Measurements from ENCODE around the gene DENR. TPM values are rescaled to one million over a fixed set of nuclear protein-coding genes. Genes with fewer than 3 reads are reported as not detected.

The DENR gene
- total RNA-seq, 1 donor from 2014 or later: 49.1 TPM

DNA sequence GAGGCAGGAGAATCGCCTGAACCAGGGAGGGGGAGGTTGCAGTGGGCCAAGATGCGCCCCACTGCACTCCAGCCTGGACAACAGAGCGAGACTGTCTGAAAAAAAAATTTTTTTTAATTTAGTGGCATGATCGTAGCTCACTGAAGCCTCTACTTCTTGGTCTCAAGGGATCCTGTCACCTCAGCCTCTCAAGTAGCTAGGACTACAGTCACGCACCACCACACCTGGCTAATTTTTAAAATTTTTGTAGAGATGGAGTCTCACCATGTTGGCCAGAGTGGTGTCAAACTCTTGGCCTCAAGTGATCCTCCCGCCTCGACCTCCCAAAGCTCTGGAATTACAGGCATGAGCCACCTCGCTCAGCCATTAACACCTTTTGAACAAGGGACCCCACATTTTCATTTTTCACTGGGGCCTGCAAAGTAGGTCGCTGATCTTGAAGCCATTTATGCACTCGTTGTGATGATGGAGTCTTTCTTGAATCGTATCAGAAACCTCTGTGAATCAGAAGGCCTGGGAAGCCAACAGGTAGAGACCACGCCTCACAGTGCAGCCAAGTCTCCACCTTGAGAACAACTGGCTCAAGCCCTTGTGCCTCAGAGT lies 27.9 kb upstream of the DENR start:
- TF ChIP-seq, protein P1, sequence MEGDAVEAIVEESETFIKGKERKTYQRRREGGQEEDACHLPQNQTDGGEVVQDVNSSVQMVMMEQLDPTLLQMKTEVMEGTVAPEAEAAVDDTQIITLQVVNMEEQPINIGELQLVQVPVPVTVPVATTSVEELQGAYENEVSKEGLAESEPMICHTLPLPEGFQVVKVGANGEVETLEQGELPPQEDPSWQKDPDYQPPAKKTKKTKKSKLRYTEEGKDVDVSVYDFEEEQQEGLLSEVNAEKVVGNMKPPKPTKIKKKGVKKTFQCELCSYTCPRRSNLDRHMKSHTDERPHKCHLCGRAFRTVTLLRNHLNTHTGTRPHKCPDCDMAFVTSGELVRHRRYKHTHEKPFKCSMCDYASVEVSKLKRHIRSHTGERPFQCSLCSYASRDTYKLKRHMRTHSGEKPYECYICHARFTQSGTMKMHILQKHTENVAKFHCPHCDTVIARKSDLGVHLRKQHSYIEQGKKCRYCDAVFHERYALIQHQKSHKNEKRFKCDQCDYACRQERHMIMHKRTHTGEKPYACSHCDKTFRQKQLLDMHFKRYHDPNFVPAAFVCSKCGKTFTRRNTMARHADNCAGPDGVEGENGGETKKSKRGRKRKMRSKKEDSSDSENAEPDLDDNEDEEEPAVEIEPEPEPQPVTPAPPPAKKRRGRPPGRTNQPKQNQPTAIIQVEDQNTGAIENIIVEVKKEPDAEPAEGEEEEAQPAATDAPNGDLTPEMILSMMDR (conservative IDR thresholded peaks at IDR 0.05; ENCODE audit: low read depth, low read length): no peak
- DNase-seq (ENCODE audit: low read depth): no peak
- no peak overlapping the region for H3K4me3 ChIP-seq (ENCODE audit: low read depth, low read length)

DNA sequence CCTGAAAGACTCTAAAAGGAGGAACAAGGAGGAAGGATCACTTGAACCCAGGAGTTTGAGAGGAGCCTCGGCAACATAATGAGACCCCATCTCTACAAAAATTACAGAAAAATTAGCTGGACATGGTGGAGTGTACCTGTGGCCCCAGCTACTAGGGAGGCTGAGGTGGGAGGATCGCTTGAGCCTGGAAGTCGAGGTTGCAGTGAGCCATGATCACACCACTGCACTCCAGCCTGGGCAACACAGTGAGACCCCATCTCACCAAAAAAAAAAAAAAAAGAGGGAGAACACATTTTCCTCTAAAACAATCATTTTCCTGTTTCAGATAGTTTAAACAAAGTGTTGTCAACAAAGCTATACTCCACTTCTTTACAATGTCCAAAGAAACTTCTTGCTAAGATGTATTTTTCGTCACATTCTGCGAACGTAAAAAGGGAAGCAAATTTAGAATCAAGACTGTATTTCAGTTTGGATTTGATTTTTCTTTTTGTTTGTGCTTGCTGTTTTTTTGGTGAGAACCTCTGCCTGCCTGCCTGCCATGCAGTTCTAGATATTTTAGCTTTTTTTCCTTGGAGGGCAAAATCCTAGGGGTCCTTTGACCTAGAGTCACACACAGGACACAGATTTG lies 27.1 kb upstream of the DENR start:
- no peak for DNase-seq (ENCODE audit: low read depth)
- TF ChIP-seq, protein P1 (conservative IDR thresholded peaks at IDR 0.05; ENCODE audit: low read depth, low read length): no peak
- no peak overlapping the region for H3K4me3 ChIP-seq (ENCODE audit: low read depth, low read length)

DNA sequence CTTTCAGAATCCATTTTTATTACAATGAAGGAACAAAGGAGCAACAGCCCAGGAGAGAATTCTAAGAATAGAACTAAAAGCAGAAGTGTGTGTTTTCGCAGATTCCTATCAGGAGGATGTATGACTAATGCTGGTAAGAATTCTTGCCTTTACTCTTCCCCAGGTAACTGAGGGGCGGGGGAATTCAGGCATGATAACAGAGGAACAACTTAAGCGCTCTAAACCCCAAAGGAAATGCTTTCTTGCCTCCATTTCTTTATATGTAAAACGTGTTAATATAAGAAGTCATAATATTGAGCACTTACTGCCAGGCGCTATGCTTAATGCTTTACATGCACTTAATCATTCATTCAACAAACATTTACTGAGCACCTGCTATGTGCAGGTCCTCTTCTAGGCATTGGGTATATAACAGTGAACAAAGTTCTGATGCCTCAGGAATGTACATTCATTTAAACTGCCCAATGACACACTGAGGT lies 26.5 kb upstream of the DENR start:
- H3K4me3 ChIP-seq (ENCODE audit: low read depth, low read length): no peak overlapping the region
- DNase-seq (ENCODE audit: low read depth): peak; percentile 48
- TF ChIP-seq, protein P1 (conservative IDR thresholded peaks at IDR 0.05; ENCODE audit: low read depth, low read length): no peak

DNA sequence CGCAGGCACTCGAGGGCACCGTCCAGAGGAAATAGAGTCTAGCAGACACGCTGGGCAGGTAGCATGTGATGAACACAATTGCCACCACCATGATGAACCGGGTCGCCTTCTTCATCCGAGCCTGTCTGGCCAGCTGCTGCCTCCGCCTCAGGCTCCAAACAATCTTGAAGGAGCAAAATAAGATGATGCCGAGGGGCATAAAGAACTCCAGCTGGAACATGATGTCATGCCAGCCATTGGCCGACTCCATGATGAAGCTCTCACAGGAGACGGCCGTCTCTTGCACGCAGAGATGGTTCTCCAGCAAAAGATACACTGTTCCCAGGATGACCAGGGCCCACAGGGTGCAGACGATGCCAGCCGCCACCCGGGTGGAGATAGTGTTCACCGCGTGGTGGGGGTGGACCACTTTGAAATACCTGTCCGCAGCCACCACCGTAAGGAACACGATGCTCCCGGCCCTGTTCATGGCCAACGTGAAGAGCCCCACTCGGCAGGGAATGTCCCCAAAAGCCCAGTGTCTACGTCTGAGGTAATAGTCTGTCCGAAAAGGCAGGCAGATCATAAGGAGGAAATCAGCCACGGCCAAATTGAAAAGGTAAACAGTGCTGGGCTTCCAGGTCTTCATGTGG lies 22.9 kb upstream of the DENR start:
- TF ChIP-seq, protein P1 (conservative IDR thresholded peaks at IDR 0.05; ENCODE audit: low read depth, low read length): no peak
- peak overlapping the region; percentile 60 for H3K4me3 ChIP-seq (ENCODE audit: low read depth, low read length)
- DNase-seq (ENCODE audit: low read depth): no peak

DNA sequence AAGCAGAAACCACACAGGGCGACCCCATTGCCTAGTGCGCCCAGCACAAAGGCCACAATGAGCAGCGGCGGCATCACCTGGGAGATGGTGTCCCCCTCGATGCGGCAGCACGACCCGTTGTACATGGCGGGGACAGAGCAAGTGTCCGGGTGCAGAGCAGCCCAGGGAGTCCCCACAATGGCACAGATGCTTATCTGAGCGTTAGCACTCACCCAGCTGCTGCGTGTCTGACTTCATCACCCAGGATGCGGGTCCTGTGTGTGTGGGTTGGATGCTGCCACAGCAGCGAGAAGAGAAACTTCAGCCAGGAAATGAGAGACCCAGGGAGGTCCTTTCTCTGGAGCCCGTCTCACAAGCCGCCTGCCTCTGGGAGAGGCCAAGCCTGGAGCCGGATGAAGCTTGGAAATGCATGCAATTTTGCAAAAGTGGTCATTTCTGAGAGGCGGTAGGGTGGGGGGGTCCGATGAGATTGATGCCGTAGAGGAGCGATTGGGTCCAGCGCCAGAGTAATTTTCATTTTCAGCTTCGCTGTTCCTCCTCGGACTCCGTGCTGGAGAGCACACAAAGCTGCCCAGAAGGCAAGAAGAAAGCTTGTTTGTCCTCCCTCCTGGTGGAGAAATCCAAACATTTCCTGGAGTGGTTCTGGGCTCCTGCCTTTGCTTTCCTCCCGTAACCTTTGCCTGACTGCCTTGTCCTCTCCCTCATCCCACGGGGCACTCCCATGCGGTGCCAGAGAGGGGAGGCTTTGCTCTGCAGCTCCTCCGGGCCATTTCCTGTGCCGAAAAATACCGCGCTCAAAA lies 22.2 kb upstream of the DENR start, which contains the start of gene HCAR1:
Gene HCAR1, minus strand, starts transcription at position 630 of the 800 bp plus-strand sequence. Its CDS starts 505 bp downstream, at position 125.
- no peak for DNase-seq (ENCODE audit: low read depth)
- TF ChIP-seq, protein P1 (conservative IDR thresholded peaks at IDR 0.05; ENCODE audit: low read depth, low read length): peak; percentile 23
- H3K4me3 ChIP-seq (ENCODE audit: low read depth, low read length): peak within 1 kb of the TSS; percentile 60

DNA sequence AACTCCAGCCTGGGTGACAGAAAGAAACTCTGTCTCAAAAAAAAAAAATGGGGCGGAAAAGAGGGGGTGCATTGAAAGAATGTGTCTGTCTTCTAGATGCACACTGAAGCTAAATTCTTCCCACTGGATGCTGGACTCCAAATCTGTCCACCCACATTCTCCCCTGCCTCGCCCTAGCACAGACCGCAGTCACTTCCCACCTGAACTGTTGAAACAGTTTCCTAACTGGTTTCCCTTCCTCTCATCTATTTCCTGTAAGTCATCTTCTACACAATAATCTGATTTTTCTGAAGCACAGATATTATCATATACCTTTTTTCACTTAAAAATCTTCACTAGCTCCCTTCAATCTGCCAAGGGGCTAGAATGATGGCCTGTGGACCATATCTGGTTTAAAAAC lies 20.5 kb upstream of the DENR start:
- no peak for DNase-seq (ENCODE audit: low read depth)
- H3K4me3 ChIP-seq (ENCODE audit: low read depth, low read length): no peak overlapping the region
- TF ChIP-seq, protein P1 (conservative IDR thresholded peaks at IDR 0.05; ENCODE audit: low read depth, low read length): no peak
